Lower lobe of right lung (tissue), 2 donors: Measurements from ENCODE around the gene PSME3. TPM values are rescaled to one million over a fixed set of nuclear protein-coding genes. Genes with fewer than 3 reads are reported as not detected.

Source experiments
- ATAC-seq, 2 donors: fragments of 200-7000 bp; cut with Tn5 transposase; one replicate each; pipeline ENCODE4 v1.9.1; 2020 to 2022; ENCODE audit warnings: mild to moderate bottlenecking in 2 of 2, moderate library complexity in 2 of 2
- DNase-seq: peaks from one replicate; pipeline ENCODE4 v3.0.0-alpha.2; 2020
- H3K27ac ChIP-seq: fragments of 200-600 bp; one replicate; pipeline ENCODE4 v1.8.0; 2022
- H3K27me3 ChIP-seq: fragments of 200-600 bp; one replicate; pipeline ENCODE4 v1.8.0; 2022; ENCODE audit warnings: low read depth
- H3K36me3 ChIP-seq: fragments of 200-600 bp; one replicate; pipeline ENCODE4 v1.8.0; 2022; ENCODE audit warnings: mild to moderate bottlenecking
- H3K4me1 ChIP-seq: fragments of 200-600 bp; one replicate; pipeline ENCODE4 v1.8.0; 2022
- H3K4me3 ChIP-seq: fragments of 200-600 bp; one replicate; pipeline ENCODE4 v1.8.0; 2022; ENCODE audit warnings: mild to moderate bottlenecking
- H3K9me3 ChIP-seq: fragments of 200-600 bp; one replicate; pipeline ENCODE4 v1.8.0; 2022
- CTCF ChIP-seq: fragments of 200-600 bp; IDR thresholded peaks from one replicate; pipeline ENCODE4 v1.8.0; 2022; ENCODE audit warnings: antibody characterized with exemption, mild to moderate bottlenecking
- intact Hi-C: fragments of 100-400 bp; cut with DNase I; formaldehyde crosslinking; loops from one replicate; pipeline ENCODE4 v1.11.0; 2022
- microRNA-seq: library from miRNA; unstranded; fragments of <30 nt; microRNA quantifications from one replicate; pipeline ENCODE4 v1.2.0, GENCODE V29; 2020; ENCODE audit warnings: borderline number of aligned reads
- total RNA-seq: library from RNA; stranded (reverse); fragmentation: NEBNext Ultra II Directional; extraction: Animal tissue kit (Norgen Biotek cat#: 25700); gene quantifications from one replicate; pipeline ENCODE4 v1.2.1, GENCODE V29; 2021
- donor health status: DM: no; HTN: yes; CAD: no; lungs with severe emphysema.

The PSME3 gene
- total RNA-seq, 1 donor from 2014 or later = 81.6 TPM

DNA sequence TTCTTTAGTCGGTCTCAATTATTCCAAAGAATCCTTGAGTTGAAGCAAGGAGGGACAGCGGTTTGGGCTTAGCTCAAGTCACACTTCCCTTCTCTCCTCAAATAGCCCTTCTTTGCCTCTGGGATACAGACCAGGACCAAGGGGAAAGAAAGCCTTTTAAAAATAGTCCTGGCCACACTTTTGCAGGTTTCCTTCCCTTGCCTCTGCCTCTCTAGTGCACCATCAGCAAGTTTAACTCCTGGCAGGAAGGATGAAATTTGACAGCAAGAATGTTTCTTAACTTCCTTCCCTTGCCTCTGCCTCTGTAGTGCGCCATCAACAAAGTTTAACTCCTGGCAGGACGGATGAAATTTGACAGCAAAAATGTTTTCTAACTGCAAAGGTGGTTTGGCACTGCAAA, 60.2 kb downstream of the PSME3 start:
- DNase-seq = no peak

More for the DNA sequence above, 60.2 kb downstream of the PSME3 start:
- no peaks in the 10 kb centered on the region for H3K27me3 ChIP-seq
- H3K27ac ChIP-seq = peak overlapping the region; percentile 58
- intact Hi-C loops = no loop called here
- peaks cover 52% of the 10 kb centered on the region for H3K4me1 ChIP-seq
- no peaks in the 10 kb centered on the region for H3K36me3 ChIP-seq
- no peaks in the 10 kb centered on the region for H3K9me3 ChIP-seq
- TF ChIP-seq CTCF = no peak
- no peak overlapping the region for H3K4me3 ChIP-seq
- ATAC-seq = peak in 1 of 2 donors; percentile 24

Small RNAs within 50 kb of the gene (microRNA-seq; reads per million reads assigned to microRNA genes)
- not detected for gene MIR6781

Other genes with a start within 250 kb of the PSME3 start
- gene RETREG3, start 224.0 kb upstream of the PSME3 start, total RNA-seq = 70.7 TPM
- 30.3 TPM for gene TUBG1, start 223.7 kb upstream of the PSME3 start, total RNA-seq
- gene TUBG2, start 174.1 kb upstream of the PSME3 start, total RNA-seq = 16.8 TPM
- 18.3 TPM for gene PLEKHH3, start 156.4 kb upstream of the PSME3 start, total RNA-seq
- gene CCR10, start 151.6 kb upstream of the PSME3 start, total RNA-seq = 1.4 TPM
- gene CNTNAP1, start 150.9 kb upstream of the PSME3 start, total RNA-seq = 9.0 TPM
- gene EZH1, start 88.4 kb upstream of the PSME3 start, total RNA-seq = 56.2 TPM
- gene RAMP2, start 72.2 kb upstream of the PSME3 start, total RNA-seq = 127 TPM
- gene VPS25, start 59.9 kb upstream of the PSME3 start, total RNA-seq = 42.1 TPM
- 0.47 TPM for gene WNK4, start 52.8 kb upstream of the PSME3 start, total RNA-seq
- 54.5 TPM for gene COA3, start 34.7 kb upstream of the PSME3 start, total RNA-seq
- gene CNTD1, start 34.5 kb upstream of the PSME3 start, total RNA-seq = 1.6 TPM
- gene BECN1, start 9.1 kb upstream of the PSME3 start, total RNA-seq = 65.3 TPM
- 2.1 TPM for gene AOC2, start 11.2 kb downstream of the PSME3 start, total RNA-seq
- gene AOC3, start 17.8 kb downstream of the PSME3 start, total RNA-seq = 160 TPM
- not detected for gene G6PC1, start 67.4 kb downstream of the PSME3 start, total RNA-seq
- 25.2 TPM for gene AARSD1, start 131.1 kb downstream of the PSME3 start, total RNA-seq
- 0.27 TPM for gene PTGES3L, start 146.7 kb downstream of the PSME3 start, total RNA-seq
- gene RUNDC1, start 147.2 kb downstream of the PSME3 start, total RNA-seq = 17.1 TPM
- gene RPL27, start 165.0 kb downstream of the PSME3 start, total RNA-seq = 810 TPM
- gene IFI35, start 173.4 kb downstream of the PSME3 start, total RNA-seq = 61.5 TPM
- 382 TPM for gene VAT1, start 189.0 kb downstream of the PSME3 start, total RNA-seq
- 0.53 TPM for gene RND2, start 191.8 kb downstream of the PSME3 start, total RNA-seq